HepG2 (cell line): ENCODE measurements around the gene B3GNT9. TPM values are rescaled to one million over a fixed set of nuclear protein-coding genes. Genes with fewer than 3 reads are reported as not detected.
A peak's percentile ranks its signal among the peaks of the same experiment; 100 is the strongest.

Source experiments
- IKZF4 ChIP-seq: sonication (generic); formaldehyde crosslinking; IDR thresholded peaks from 2 replicates; pipeline ENCODE4 v1.5.1; 2020; ENCODE audit warnings: borderline replicate concordance, mild to moderate bottlenecking, low read depth, missing genetic modification reagents; ENCODE audit errors: not compliant biosample characterization
- IRX3 ChIP-seq: sonication (generic); formaldehyde crosslinking; IDR thresholded peaks from 2 replicates; pipeline ENCODE4 v1.8.1; 2023; ENCODE audit warnings: mild to moderate bottlenecking, low read depth, missing genetic modification reagents, borderline replicate concordance
- KDM5A ChIP-seq: fragments of 200-600 bp; sonication (generic); IDR thresholded peaks from 2 replicates; pipeline ENCODE4 v1.7.0; 2018; ENCODE audit warnings: antibody characterized with exemption, mild to moderate bottlenecking, low read length, borderline replicate concordance
- KLF16 ChIP-seq, 2 experiments: sonication (generic) in 1 of 2; formaldehyde crosslinking in 1 of 2; IDR thresholded peaks; 2 replicates each; pipeline versions ENCODE4 v1.6.1 to v1.8.0; 2016 to 2023; ENCODE audit warnings: missing genetic modification reagents in 2 of 2, missing compliant biosample characterization in 1 of 2
- MXD4 ChIP-seq: IDR thresholded peaks from 2 replicates; pipeline ENCODE4 v1.6.1; 2016; ENCODE audit warnings: mild to moderate bottlenecking, missing biosample characterization, missing genetic modification reagents
- NAIF1 ChIP-seq: sonication (generic); formaldehyde crosslinking; IDR thresholded peaks from 2 replicates; pipeline ENCODE4 v1.5.0; 2020; ENCODE audit warnings: mild to moderate bottlenecking, missing genetic modification reagents, borderline replicate concordance
- NFRKB ChIP-seq: fragments of 450-650 bp; IDR thresholded peaks from 2 replicates; pipeline ENCODE4 v1.6.1; 2017
- NPAS2 ChIP-seq: sonication (generic); formaldehyde crosslinking; IDR thresholded peaks from 2 replicates; pipeline ENCODE4 v1.8.0; 2022; ENCODE audit warnings: mild to moderate bottlenecking, missing genetic modification reagents, borderline replicate concordance
- SETDB1 ChIP-seq: sonication (generic); formaldehyde crosslinking; IDR thresholded peaks from 2 replicates; pipeline ENCODE4 v1.5.1; 2020; ENCODE audit warnings: missing genetic modification reagents, mild to moderate bottlenecking, borderline replicate concordance
- SIN3A ChIP-seq: IDR thresholded peaks from 2 replicates; pipeline ENCODE4 v1.6.1; 2011; ENCODE audit warnings: low read depth, mild to moderate bottlenecking, control low read depth, low read length, borderline replicate concordance
- TBL1XR1 ChIP-seq: fragments of 150-350 bp; IDR thresholded peaks from 2 replicates; pipeline ENCODE4 v1.6.1; 2014; ENCODE audit warnings: borderline replicate concordance, low read length; ENCODE audit not compliant: partially characterized antibody
- TRIM24 ChIP-seq: sonication (generic); formaldehyde crosslinking; IDR thresholded peaks from 2 replicates; pipeline ENCODE4 v1.8.0; 2022; ENCODE audit warnings: mild to moderate bottlenecking, missing genetic modification reagents
- ZNF101 ChIP-seq: sonication (generic); formaldehyde crosslinking; IDR thresholded peaks from 2 replicates; pipeline ENCODE4 v1.4.0; 2020; ENCODE audit warnings: mild to moderate bottlenecking, low read depth, missing genetic modification reagents, borderline replicate concordance
- ZNF205 ChIP-seq: IDR thresholded peaks from 2 replicates; pipeline ENCODE4 v1.6.1; 2018; ENCODE audit warnings: missing biosample characterization, missing genetic modification reagents
- ZNF460 ChIP-seq: sonication (generic); formaldehyde crosslinking; IDR thresholded peaks from 2 replicates; pipeline ENCODE4 v1.5.1; 2020; ENCODE audit warnings: missing genetic modification reagents, mild to moderate bottlenecking, borderline replicate concordance
- ZNF563 ChIP-seq: sonication (generic); formaldehyde crosslinking; IDR thresholded peaks from 2 replicates; pipeline ENCODE4 v1.8.0; 2022; ENCODE audit warnings: mild to moderate bottlenecking, moderate library complexity, missing genetic modification reagents
- ZNF619 ChIP-seq: sonication (generic); formaldehyde crosslinking; IDR thresholded peaks from 2 replicates; pipeline ENCODE4 v1.4.0; 2020; ENCODE audit warnings: mild to moderate bottlenecking, missing genetic modification reagents
- ZNF672 ChIP-seq: sonication (generic); formaldehyde crosslinking; IDR thresholded peaks from 2 replicates; pipeline ENCODE4 v1.8.1; 2022; ENCODE audit warnings: missing genetic modification reagents
- ZNF75D ChIP-seq: sonication (generic); formaldehyde crosslinking; IDR thresholded peaks from 2 replicates; pipeline ENCODE4 v1.8.1; 2023; ENCODE audit warnings: missing genetic modification reagents, mild to moderate bottlenecking, borderline replicate concordance
- polyA plus RNA-seq, 8 experiments: library from polyadenylated mRNA; depleted of rRNA in 3 of 8; stranded (reverse) in 7 of 8; unstranded in 1 of 8; fragments of >200 nt; fragmentation: Illumina TruSeq in 4 of 8; extraction: Trizol in 4 of 8; gene quantifications; 2 replicates each; pipeline versions ENCODE4 v1.2.1 to v1.2.3, GENCODE V29; 2011 to 2016; ENCODE audit warnings: low read depth in 4 of 8, missing spikeins in 1 of 8, mixed read lengths in 1 of 8; ENCODE audit not compliant: insufficient read depth in 1 of 8
- total RNA-seq, 5 experiments: library from RNA; depleted of rRNA; stranded (reverse); fragments of >200 nt; fragmentation: Illumina TruSeq; extraction: Trizol; gene quantifications; 2 replicates each; pipeline ENCODE4 v1.2.3, GENCODE V29; 2016; ENCODE audit warnings: low read depth in 1 of 5
- TF ChIP-seq, protein P1 (sequence below): sonication (generic); formaldehyde crosslinking; IDR thresholded peaks from 2 replicates; pipeline ENCODE4 v1.5.0; 2020; ENCODE audit warnings: mild to moderate bottlenecking, missing genetic modification reagents, borderline replicate concordance
- TF ChIP-seq, protein P2 (sequence below): IDR thresholded peaks from 2 replicates; pipeline ENCODE4 v1.6.1; 2016; ENCODE audit warnings: low read depth, borderline replicate concordance

The B3GNT9 gene
- total and polyA plus RNA-seq, 2 of the 13 experiments (the other 11 are each of a cell fraction or from before 2014, with no cell fraction given), result 1.5 to 3.1 TPM

DNA sequence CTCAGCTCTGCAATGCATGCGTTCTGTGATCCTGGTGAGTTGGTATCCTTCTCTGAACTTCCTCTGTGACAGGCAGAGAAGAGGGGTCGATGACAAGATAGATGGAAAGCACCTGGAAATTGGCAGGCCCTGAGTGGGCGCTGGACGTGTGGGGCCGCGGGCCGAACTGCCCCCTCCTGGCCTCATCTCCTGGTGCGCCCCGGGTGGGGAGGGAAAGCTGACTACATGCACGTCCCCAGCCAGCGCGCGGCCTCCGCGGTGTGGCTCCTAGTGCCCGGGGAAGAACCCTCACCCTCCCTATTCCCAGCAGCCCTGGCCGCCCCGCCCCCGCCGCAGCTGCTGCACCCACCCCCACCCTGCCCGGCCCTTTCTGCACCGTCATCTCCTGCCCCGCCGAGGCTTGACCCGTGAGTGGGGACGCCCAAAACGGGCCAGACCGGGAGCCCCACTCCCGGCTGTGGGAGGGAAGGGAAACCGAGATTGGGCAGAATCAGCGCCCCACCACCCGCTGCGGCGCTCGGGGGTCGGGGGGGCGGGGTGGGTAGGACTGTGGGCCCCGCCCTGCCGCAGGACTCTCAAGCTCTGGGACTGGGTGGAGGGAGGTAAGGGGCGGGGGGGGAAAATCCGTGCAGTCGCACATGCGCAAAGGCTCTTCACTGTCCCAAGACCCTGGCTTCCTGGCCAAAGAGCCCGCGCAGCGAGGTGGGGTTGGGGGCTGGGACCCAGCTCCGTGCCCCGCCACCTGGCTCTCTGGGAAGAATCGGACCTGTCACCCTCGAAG lies 19.6 kb upstream of the B3GNT9 start, which contains the start of gene NOL3 (continued):
- TF ChIP-seq, protein P1, sequence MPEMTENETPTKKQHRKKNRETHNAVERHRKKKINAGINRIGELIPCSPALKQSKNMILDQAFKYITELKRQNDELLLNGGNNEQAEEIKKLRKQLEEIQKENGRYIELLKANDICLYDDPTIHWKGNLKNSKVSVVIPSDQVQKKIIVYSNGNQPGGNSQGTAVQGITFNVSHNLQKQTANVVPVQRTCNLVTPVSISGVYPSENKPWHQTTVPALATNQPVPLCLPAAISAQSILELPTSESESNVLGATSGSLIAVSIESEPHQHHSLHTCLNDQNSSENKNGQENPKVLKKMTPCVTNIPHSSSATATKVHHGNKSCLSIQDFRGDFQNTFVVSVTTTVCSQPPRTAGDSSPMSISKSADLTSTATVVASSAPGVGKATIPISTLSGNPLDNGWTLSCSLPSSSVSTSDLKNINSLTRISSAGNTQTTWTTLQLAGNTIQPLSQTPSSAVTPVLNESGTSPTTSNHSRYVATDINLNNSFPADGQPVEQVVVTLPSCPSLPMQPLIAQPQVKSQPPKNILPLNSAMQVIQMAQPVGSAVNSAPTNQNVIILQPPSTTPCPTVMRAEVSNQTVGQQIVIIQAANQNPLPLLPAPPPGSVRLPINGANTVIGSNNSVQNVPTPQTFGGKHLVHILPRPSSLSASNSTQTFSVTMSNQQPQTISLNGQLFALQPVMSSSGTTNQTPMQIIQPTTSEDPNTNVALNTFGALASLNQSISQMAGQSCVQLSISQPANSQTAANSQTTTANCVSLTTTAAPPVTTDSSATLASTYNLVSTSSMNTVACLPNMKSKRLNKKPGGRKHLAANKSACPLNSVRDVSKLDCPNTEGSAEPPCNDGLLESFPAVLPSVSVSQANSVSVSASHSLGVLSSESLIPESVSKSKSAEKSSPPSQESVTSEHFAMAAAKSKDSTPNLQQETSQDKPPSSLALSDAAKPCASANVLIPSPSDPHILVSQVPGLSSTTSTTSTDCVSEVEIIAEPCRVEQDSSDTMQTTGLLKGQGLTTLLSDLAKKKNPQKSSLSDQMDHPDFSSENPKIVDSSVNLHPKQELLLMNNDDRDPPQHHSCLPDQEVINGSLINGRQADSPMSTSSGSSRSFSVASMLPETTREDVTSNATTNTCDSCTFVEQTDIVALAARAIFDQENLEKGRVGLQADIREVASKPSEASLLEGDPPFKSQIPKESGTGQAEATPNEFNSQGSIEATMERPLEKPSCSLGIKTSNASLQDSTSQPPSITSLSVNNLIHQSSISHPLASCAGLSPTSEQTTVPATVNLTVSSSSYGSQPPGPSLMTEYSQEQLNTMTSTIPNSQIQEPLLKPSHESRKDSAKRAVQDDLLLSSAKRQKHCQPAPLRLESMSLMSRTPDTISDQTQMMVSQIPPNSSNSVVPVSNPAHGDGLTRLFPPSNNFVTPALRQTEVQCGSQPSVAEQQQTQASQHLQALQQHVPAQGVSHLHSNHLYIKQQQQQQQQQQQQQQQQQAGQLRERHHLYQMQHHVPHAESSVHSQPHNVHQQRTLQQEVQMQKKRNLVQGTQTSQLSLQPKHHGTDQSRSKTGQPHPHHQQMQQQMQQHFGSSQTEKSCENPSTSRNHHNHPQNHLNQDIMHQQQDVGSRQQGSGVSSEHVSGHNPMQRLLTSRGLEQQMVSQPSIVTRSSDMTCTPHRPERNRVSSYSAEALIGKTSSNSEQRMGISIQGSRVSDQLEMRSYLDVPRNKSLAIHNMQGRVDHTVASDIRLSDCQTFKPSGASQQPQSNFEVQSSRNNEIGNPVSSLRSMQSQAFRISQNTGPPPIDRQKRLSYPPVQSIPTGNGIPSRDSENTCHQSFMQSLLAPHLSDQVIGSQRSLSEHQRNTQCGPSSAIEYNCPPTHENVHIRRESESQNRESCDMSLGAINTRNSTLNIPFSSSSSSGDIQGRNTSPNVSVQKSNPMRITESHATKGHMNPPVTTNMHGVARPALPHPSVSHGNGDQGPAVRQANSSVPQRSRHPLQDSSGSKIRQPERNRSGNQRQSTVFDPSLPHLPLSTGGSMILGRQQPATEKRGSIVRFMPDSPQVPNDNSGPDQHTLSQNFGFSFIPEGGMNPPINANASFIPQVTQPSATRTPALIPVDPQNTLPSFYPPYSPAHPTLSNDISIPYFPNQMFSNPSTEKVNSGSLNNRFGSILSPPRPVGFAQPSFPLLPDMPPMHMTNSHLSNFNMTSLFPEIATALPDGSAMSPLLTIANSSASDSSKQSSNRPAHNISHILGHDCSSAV, result no peak
- TF ChIP-seq IKZF4 (CRISPR knock-in tag), result peak; percentile 77
- no peak for TF ChIP-seq ZNF101 (CRISPR knock-in tag)
- peak; percentile 21; the same call in 1 of the 2 replicates for TF ChIP-seq ZNF619 (CRISPR knock-in tag)
- peak; percentile 41; the same call in 1 of the 2 replicates for TF ChIP-seq KDM5A
- TF ChIP-seq, protein P2, sequence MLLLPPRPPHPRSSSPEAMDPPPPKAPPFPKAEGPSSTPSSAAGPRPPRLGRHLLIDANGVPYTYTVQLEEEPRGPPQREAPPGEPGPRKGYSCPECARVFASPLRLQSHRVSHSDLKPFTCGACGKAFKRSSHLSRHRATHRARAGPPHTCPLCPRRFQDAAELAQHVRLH (CRISPR knock-in tag), result no peak; the same call in 1 of the 2 replicates
- TF ChIP-seq NPAS2 (CRISPR knock-in tag), result no peak
- no peak; the same call in 1 of the 2 replicates for TF ChIP-seq ZNF460 (CRISPR knock-in tag)
- TF ChIP-seq ZNF672, result no peak
- TF ChIP-seq SETDB1 (CRISPR knock-in tag), result no peak
- TF ChIP-seq TBL1XR1, result no peak
- no peak; the same call in 1 of the 2 replicates for TF ChIP-seq ZNF205
- no peak for TF ChIP-seq ZNF75D (CRISPR knock-in tag)
- TF ChIP-seq SIN3A, result peak; percentile 57; the same call in 1 of the 2 replicates
- no peak for TF ChIP-seq TRIM24 (CRISPR knock-in tag)
- TF ChIP-seq IRX3 (CRISPR knock-in tag), result no peak
- TF ChIP-seq NFRKB, result no peak
- TF ChIP-seq NAIF1 (CRISPR knock-in tag), result peak; percentile 58; the same call in 1 of the 2 replicates
- no peak for TF ChIP-seq ZNF563 (CRISPR knock-in tag)
- peak in 1 of 2 experiments; percentile 48; a peak in 2 of 4 replicates for TF ChIP-seq KLF16 (CRISPR knock-in tag; IDR thresholded peaks at IDR 0.05)
- TF ChIP-seq MXD4 (CRISPR knock-in tag), result no peak
